WTC11 (cell line): ENCODE data around the gene NWD2. TPM values are rescaled to one million over a fixed set of nuclear protein-coding genes. Genes with fewer than 3 reads are reported as not detected.
A peak's percentile ranks its signal among the peaks of the same experiment; 100 is the strongest.

Experiments used
- ATAC-seq: fragments of 200-7000 bp; cut with Tn5 transposase; 2 replicates; pipeline ENCODE4 v1.10.0; 2021; ENCODE audit warnings: mild to moderate bottlenecking, moderate library complexity
- CTCF ChIA-PET: fragments of 300-600 bp; sonication (Branson Sonifier 250); formaldehyde crosslinking; loops from one replicate; lab custom pipeline; 2021; ENCODE audit warnings: antibody characterized with exemption; lab: Charles Lee
- POLR2A ChIA-PET: fragments of 350-600 bp; sonication (Branson Sonifier 250); formaldehyde crosslinking; loops from one replicate; lab custom pipeline; 2021; ENCODE audit warnings: antibody characterized with exemption; lab: Charles Lee
- DNase-seq: peaks from one replicate; pipeline ENCODE4 v3.0.0; 2021; ENCODE audit warnings: low spot score
- H3K27ac Mint-ChIP-seq: 2 replicates; pipeline ENCODE4 v1.8.0; 2021; ENCODE audit warnings: mixed read lengths
- H3K27me3 Mint-ChIP-seq: 2 replicates; pipeline ENCODE4 v1.8.0; 2021; ENCODE audit warnings: low read depth, mild to moderate bottlenecking, moderate library complexity, mixed read lengths
- H3K36me3 Mint-ChIP-seq: 2 replicates; pipeline ENCODE4 v1.8.0; 2021; ENCODE audit warnings: mixed read lengths
- H3K4me1 Mint-ChIP-seq: 2 replicates; pipeline ENCODE4 v1.8.0; 2022; ENCODE audit warnings: mixed read lengths
- H3K4me3 Mint-ChIP-seq: 2 replicates; pipeline ENCODE4 v1.8.0; 2021; ENCODE audit warnings: mild to moderate bottlenecking, moderate library complexity, mixed read lengths
- H3K9me3 Mint-ChIP-seq: 2 replicates; pipeline ENCODE4 v1.8.0; 2021; ENCODE audit warnings: mixed read lengths
- AR ChIP-seq: fragments of 250-450 bp; sonication (Bioruptor Pico); IDR thresholded peaks from 2 replicates; pipeline ENCODE4 v1.9.0; 2021; ENCODE audit warnings: mild to moderate bottlenecking
- ATF3 ChIP-seq: sonication (generic); formaldehyde crosslinking; conservative IDR thresholded peaks from 2 replicates; pipeline ENCODE4 v1.8.1; 2022; ENCODE audit warnings: mild to moderate bottlenecking, missing genetic modification reagents
- CDX4 ChIP-seq: fragments of 250-450 bp; sonication (Bioruptor Pico); IDR thresholded peaks from 2 replicates; pipeline ENCODE4 v1.9.0; 2021; ENCODE audit warnings: moderate library complexity, mild to moderate bottlenecking, inconsistent platforms, borderline replicate concordance
- CREM ChIP-seq: sonication (generic); formaldehyde crosslinking; IDR thresholded peaks from 2 replicates; pipeline ENCODE4 v1.8.1; 2022; ENCODE audit warnings: mild to moderate bottlenecking, missing genetic modification reagents, moderate library complexity
- ELF4 ChIP-seq: sonication (generic); formaldehyde crosslinking; IDR thresholded peaks from 2 replicates; pipeline ENCODE4 v1.8.1; 2022; ENCODE audit warnings: low read depth, mild to moderate bottlenecking, moderate library complexity, missing genetic modification reagents
- ESRRA ChIP-seq: sonication (generic); formaldehyde crosslinking; IDR thresholded peaks from 2 replicates; pipeline ENCODE4 v1.8.1; 2022; ENCODE audit warnings: mild to moderate bottlenecking, missing genetic modification reagents, borderline replicate concordance
- ETV6 ChIP-seq: sonication (generic); formaldehyde crosslinking; IDR thresholded peaks from 2 replicates; pipeline ENCODE4 v1.8.1; 2022; ENCODE audit warnings: mild to moderate bottlenecking, missing genetic modification reagents
- FOXJ3 ChIP-seq: sonication (generic); formaldehyde crosslinking; IDR thresholded peaks from 2 replicates; pipeline ENCODE4 v1.9.0; 2021; ENCODE audit warnings: missing genetic modification reagents, mild to moderate bottlenecking, borderline replicate concordance
- FOXP1 ChIP-seq: sonication (generic); formaldehyde crosslinking; IDR thresholded peaks from 2 replicates; pipeline ENCODE4 v1.8.0; 2022; ENCODE audit warnings: missing genetic modification reagents, mild to moderate bottlenecking, moderate library complexity, borderline replicate concordance
- FOXP4 ChIP-seq: sonication (generic); formaldehyde crosslinking; IDR thresholded peaks from 2 replicates; pipeline ENCODE4 v1.8.0; 2022; ENCODE audit warnings: mild to moderate bottlenecking, missing genetic modification reagents
- HMGA2 ChIP-seq: fragments of 250-450 bp; sonication (Bioruptor Pico); IDR thresholded peaks from 2 replicates; pipeline ENCODE4 v1.4.0; 2021; ENCODE audit warnings: mild to moderate bottlenecking, moderate library complexity
- JUN ChIP-seq: sonication (generic); formaldehyde crosslinking; IDR thresholded peaks from 2 replicates; pipeline ENCODE4 v1.8.0; 2023; ENCODE audit warnings: mild to moderate bottlenecking, missing genetic modification reagents
- KAT7 ChIP-seq: sonication (generic); formaldehyde crosslinking; IDR thresholded peaks from 2 replicates; pipeline ENCODE4 v1.8.1; 2023; ENCODE audit warnings: missing genetic modification reagents, mild to moderate bottlenecking, borderline replicate concordance
- MXD4 ChIP-seq: fragments of 250-450 bp; sonication (Bioruptor Pico); IDR thresholded peaks from 2 replicates; pipeline ENCODE4 v1.8.0; 2021; ENCODE audit warnings: mild to moderate bottlenecking, moderate library complexity, borderline replicate concordance
- MYBL2 ChIP-seq: sonication (generic); formaldehyde crosslinking; IDR thresholded peaks from 2 replicates; pipeline ENCODE4 v1.8.1; 2023; ENCODE audit warnings: mild to moderate bottlenecking, moderate library complexity, missing genetic modification reagents
- NFATC4 ChIP-seq: fragments of 250-450 bp; sonication (Bioruptor Pico); IDR thresholded peaks from 2 replicates; pipeline ENCODE4 v1.9.0; 2021; ENCODE audit warnings: mild to moderate bottlenecking
- NFYB ChIP-seq: sonication (generic); formaldehyde crosslinking; conservative IDR thresholded peaks from 2 replicates; pipeline ENCODE4 v1.8.0; 2022; ENCODE audit warnings: low read depth, missing genetic modification reagents
- NR1H2 ChIP-seq: sonication (generic); formaldehyde crosslinking; IDR thresholded peaks from 2 replicates; pipeline ENCODE4 v1.9.0; 2021; ENCODE audit warnings: mild to moderate bottlenecking, moderate library complexity, missing genetic modification reagents
- OVOL2 ChIP-seq: fragments of 250-450 bp; sonication (Bioruptor Pico); IDR thresholded peaks from 2 replicates; pipeline ENCODE4 v1.9.0; 2021; ENCODE audit warnings: mild to moderate bottlenecking, borderline replicate concordance
- RELA ChIP-seq: sonication (generic); formaldehyde crosslinking; IDR thresholded peaks from 2 replicates; pipeline ENCODE4 v1.8.1; 2022; ENCODE audit warnings: missing genetic modification reagents, mild to moderate bottlenecking, borderline replicate concordance
- SMAD4 ChIP-seq: sonication (generic); formaldehyde crosslinking; IDR thresholded peaks from 2 replicates; pipeline ENCODE4 v1.8.0; 2022; ENCODE audit warnings: mild to moderate bottlenecking, missing genetic modification reagents
- TEAD1 ChIP-seq: sonication (generic); formaldehyde crosslinking; IDR thresholded peaks from 2 replicates; pipeline ENCODE4 v1.8.0; 2022; ENCODE audit warnings: mild to moderate bottlenecking, missing genetic modification reagents
- ZNF121 ChIP-seq: sonication (generic); formaldehyde crosslinking; IDR thresholded peaks from 2 replicates; pipeline ENCODE4 v1.8.0; 2023; ENCODE audit warnings: missing genetic modification reagents
- ZNF232 ChIP-seq: sonication (generic); formaldehyde crosslinking; IDR thresholded peaks from 2 replicates; pipeline ENCODE4 v1.8.0; 2022; ENCODE audit warnings: mild to moderate bottlenecking, missing genetic modification reagents
- ZNF396 ChIP-seq: fragments of 250-450 bp; sonication (Bioruptor Pico); IDR thresholded peaks from 2 replicates; pipeline ENCODE4 v1.8.0; 2021; ENCODE audit warnings: mild to moderate bottlenecking, moderate library complexity, borderline replicate concordance
- ZNF423 ChIP-seq: fragments of 250-450 bp; sonication (Bioruptor Pico); IDR thresholded peaks from 2 replicates; pipeline ENCODE4 v2.1.2; 2022; ENCODE audit warnings: mild to moderate bottlenecking, moderate library complexity
- ZNF425 ChIP-seq: fragments of 250-450 bp; sonication (Bioruptor Pico); conservative IDR thresholded peaks from 2 replicates; pipeline ENCODE4 v1.9.0; 2021; ENCODE audit warnings: mild to moderate bottlenecking
- ZNF671 ChIP-seq: fragments of 250-450 bp; sonication (Bioruptor Pico); IDR thresholded peaks from 2 replicates; pipeline ENCODE4 v1.8.0; 2021; ENCODE audit warnings: mild to moderate bottlenecking
- total RNA-seq: library from RNA; stranded (reverse); gene quantifications from 3 replicates; pipeline ENCODE4 v1.2.3, GENCODE V29; 2021

NWD2 gene
- total RNA-seq, 1 experiment from 2014 or later, result 0.07 TPM

- DNase-seq (no peak), ATAC-seq (no peak)
- Mint-ChIP-seq H3K4me1 (peaks cover 4% of the 10 kb centered on the region; the same call in 1 of the 2 replicates), H3K9me3 (peaks cover 57% of the 10 kb centered on the region), H3K4me3 (no peak overlapping the region), H3K27ac (no peak overlapping the region), H3K36me3 (peaks cover 28% of the 10 kb centered on the region), H3K27me3 (no peaks in the 10 kb centered on the region)
- ChIA-PET CTCF (no interaction called here), POLR2A (no interaction called here)
- TF ChIP-seq KAT7 (CRISPR knock-in tag), result no peak
- no peak for TF ChIP-seq NFYB (CRISPR knock-in tag)
- TF ChIP-seq NFATC4 (CRISPR knock-in tag), result no peak
- TF ChIP-seq NR1H2, result no peak
- TF ChIP-seq RELA (CRISPR knock-in tag), result no peak
- no peak for TF ChIP-seq FOXP4 (CRISPR knock-in tag)
- TF ChIP-seq MYBL2 (CRISPR knock-in tag), result no peak
- TF ChIP-seq ZNF121 (CRISPR knock-in tag), result no peak
- TF ChIP-seq ZNF232 (CRISPR knock-in tag), result no peak
- no peak for TF ChIP-seq HMGA2
- TF ChIP-seq MXD4 (CRISPR knock-in tag), result no peak
Observed at GRCh38 chr4:37304612-37305011, 60.1 kb downstream of the NWD2 start.

- peaks cover 64% of the 10 kb centered on the region for H3K9me3 Mint-ChIP-seq
- peaks cover 28% of the 10 kb centered on the region for H3K36me3 Mint-ChIP-seq
- ChIA-PET POLR2A (no interaction called here), CTCF (interaction anchor here (0.6 kb wide), 1 partner anchor 81 kb away, joined by 3 read pairs; no protein-coding TSS in a partner anchor)
- no peak overlapping the region for H3K27ac Mint-ChIP-seq
- no peaks in the 10 kb centered on the region for H3K4me1 Mint-ChIP-seq
- no peak for DNase-seq
- no peak overlapping the region for H3K4me3 Mint-ChIP-seq
- ATAC-seq, result no peak
- H3K27me3 Mint-ChIP-seq, result no peaks in the 10 kb centered on the region
- no peak for TF ChIP-seq FOXJ3 (CRISPR knock-in tag)
- TF ChIP-seq ZNF121 (CRISPR knock-in tag), result no peak
- TF ChIP-seq SMAD4 (CRISPR knock-in tag), result no peak
- TF ChIP-seq ELF4, result no peak
- no peak for TF ChIP-seq ZNF423 (CRISPR knock-in tag)
- no peak for TF ChIP-seq ZNF671 (CRISPR knock-in tag)
- no peak for TF ChIP-seq ETV6 (CRISPR knock-in tag)
- TF ChIP-seq ESRRA (CRISPR knock-in tag), result no peak
- TF ChIP-seq HMGA2, result no peak
- no peak for TF ChIP-seq FOXP1 (CRISPR knock-in tag)
- no peak for TF ChIP-seq OVOL2
- TF ChIP-seq CREM (CRISPR knock-in tag), result no peak
- TF ChIP-seq ZNF425 (CRISPR knock-in tag), result no peak
Observed at GRCh38 chr4:37305984-37306383, 61.4 kb downstream of the NWD2 start.

- Mint-ChIP-seq H3K27me3 (no peaks in the 10 kb centered on the region), H3K27ac (no peak overlapping the region), H3K9me3 (peaks cover 32% of the 10 kb centered on the region), H3K4me3 (no peak overlapping the region), H3K36me3 (no peaks in the 10 kb centered on the region), H3K4me1 (peaks cover 11% of the 10 kb centered on the region)
- ChIA-PET CTCF (no interaction called here), POLR2A (no interaction called here)
- DNase-seq (no peak), ATAC-seq (peak; percentile 24; the same call in 1 of the 2 replicates)
- TF ChIP-seq JUN (CRISPR knock-in tag) (no peak), ZNF423 (CRISPR knock-in tag) (no peak), TEAD1 (CRISPR knock-in tag) (no peak), CDX4 (no peak), MYBL2 (CRISPR knock-in tag) (no peak), AR (no peak), ATF3 (CRISPR knock-in tag) (no peak), ZNF396 (CRISPR knock-in tag) (no peak)
Observed at GRCh38 chr4:37317104-37317643, 72.6 kb downstream of the NWD2 start.
